Cardiac muscle cell (in vitro differentiated cells and primary cell): Measurements from ENCODE around the gene BAG2. TPM values are rescaled to one million over a fixed set of nuclear protein-coding genes. Genes with fewer than 3 reads are reported as not detected.

ENCODE experiments used
- DNase-seq, 2 donors: peaks; one replicate each; pipeline versions ENCODE4 v3.0.0 to v3.0.0-alpha.2; 2010 to 2017; ENCODE audit warnings: low read depth in 1 of 2, low spot score in 1 of 2
- H3K27ac ChIP-seq: fragments of 200-600 bp; sonication (generic); 2 replicates; pipeline ENCODE4 v1.5.1; 2016
- H3K27me3 ChIP-seq: fragments of 200-600 bp; sonication (generic); 2 replicates; pipeline ENCODE4 v1.6.0; 2016; ENCODE audit warnings: control low read depth
- H3K36me3 ChIP-seq: fragments of 200-600 bp; sonication (generic); 2 replicates; pipeline ENCODE4 v1.5.1; 2016; ENCODE audit warnings: control low read depth
- H3K4me1 ChIP-seq: fragments of 200-600 bp; sonication (generic); 2 replicates; pipeline ENCODE4 v1.8.1; 2017; ENCODE audit warnings: low read depth, mild to moderate bottlenecking, mixed run types
- H3K4me3 ChIP-seq: fragments of 200-600 bp; sonication (generic); 2 replicates; pipeline ENCODE4 v1.5.1; 2016; ENCODE audit warnings: mild to moderate bottlenecking
- H3K9me3 ChIP-seq: fragments of 200-600 bp; sonication (generic); 2 replicates; pipeline ENCODE4 v1.5.1; 2017; ENCODE audit warnings: low read depth, mild to moderate bottlenecking, control low read depth
- CTCF ChIP-seq: IDR thresholded peaks from 2 replicates; pipeline ENCODE4 v1.5.1; 2012; ENCODE audit warnings: low read depth, mild to moderate bottlenecking, low read length
- polyA plus RNA-seq: library from polyadenylated mRNA; unstranded; fragments of >200 nt; fragmentation: Nextera tagmentation; extraction: Ambion mirVana; gene quantifications from 2 replicates; pipeline ENCODE4 v1.2.1, GENCODE V29; 2016
- total RNA-seq: library from RNA; depleted of rRNA; stranded (reverse); fragments of >200 nt; gene quantifications from 2 replicates; pipeline ENCODE4 v1.2.3, GENCODE V29; 2016

The BAG2 gene
- total and polyA plus RNA-seq, 2 experiments from 2014 or later, result 6.6 to 8.7 TPM

- TF ChIP-seq CTCF, result no peak
- Histone ChIP-seq H3K9me3 (no peaks in the 10 kb centered on the region), H3K27me3 (no peaks in the 10 kb centered on the region), H3K4me3 (peak overlapping the region; percentile 50), H3K36me3 (no peaks in the 10 kb centered on the region), H3K27ac (no peak overlapping the region), H3K4me1 (peaks cover 23% of the 10 kb centered on the region)
- DNase-seq, result no peak
Measured at GRCh38 chr6:57174511-57174907, 2.4 kb downstream of the BAG2 start.

- H3K27me3 ChIP-seq, result no peaks in the 10 kb centered on the region
- TF ChIP-seq CTCF, result no peak
- H3K9me3 ChIP-seq, result no peaks in the 10 kb centered on the region
- H3K36me3 ChIP-seq, result no peaks in the 10 kb centered on the region
- peak overlapping the region; percentile 54 for H3K27ac ChIP-seq
- H3K4me1 ChIP-seq, result peaks cover 32% of the 10 kb centered on the region
- no peak overlapping the region for H3K4me3 ChIP-seq
- peak; percentile 11 to 84 for DNase-seq
Measured at GRCh38 chr6:57177545-57178265, 5.6 kb downstream of the BAG2 start.

GRCh38 chr6:57180596-57180995 lies 8.5 kb downstream of the BAG2 start:
- Histone ChIP-seq H3K27me3 (no peaks in the 10 kb centered on the region), H3K36me3 (peaks cover 24% of the 10 kb centered on the region), H3K4me1 (peaks cover 19% of the 10 kb centered on the region), H3K9me3 (no peaks in the 10 kb centered on the region), H3K4me3 (no peak overlapping the region), H3K27ac (no peak overlapping the region)
- DNase-seq, result no peak
- TF ChIP-seq CTCF, result no peak

GRCh38 chr6:57182017-57182432 lies 9.9 kb downstream of the BAG2 start:
- no peak overlapping the region for H3K4me3 ChIP-seq
- H3K27ac ChIP-seq, result peak overlapping the region; percentile 85
- no peak for TF ChIP-seq CTCF
- no peaks in the 10 kb centered on the region for H3K27me3 ChIP-seq
- peaks cover 19% of the 10 kb centered on the region for H3K4me1 ChIP-seq
- peak; percentile 43 to 63 for DNase-seq
- no peaks in the 10 kb centered on the region for H3K9me3 ChIP-seq
- peaks cover 24% of the 10 kb centered on the region for H3K36me3 ChIP-seq

- peaks cover 10% of the 10 kb centered on the region for H3K4me1 ChIP-seq
- TF ChIP-seq CTCF, result no peak
- no peaks in the 10 kb centered on the region for H3K27me3 ChIP-seq
- H3K36me3 ChIP-seq, result peaks cover 24% of the 10 kb centered on the region
- DNase-seq, result no peak
- no peaks in the 10 kb centered on the region for H3K9me3 ChIP-seq
- H3K4me3 ChIP-seq, result no peak overlapping the region
- no peak overlapping the region for H3K27ac ChIP-seq
Measured at GRCh38 chr6:57183336-57183735, 11.2 kb downstream of the BAG2 start.
